ENCODE results near the gene MYT1.

- TF ChIP-seq POLR2A (IDR thresholded peaks at IDR 0.05): no peak
- TF ChIP-seq CTCF (IDR thresholded peaks at IDR 0.05): no peak
These were observed 7.1 kb upstream of the MYT1 start for GRCh38 chr20:64156886-64157875.
